H9 (cell line): ENCODE measurements around the gene TTC7B. TPM values are rescaled to one million over a fixed set of nuclear protein-coding genes. Genes with fewer than 3 reads are reported as not detected.

Experiments
- DNase-seq: peaks from one replicate; pipeline ENCODE4 v3.0.0-alpha.2; 2017
- H2AFZ ChIP-seq: one replicate; pipeline ENCODE4 v1.6.1; 2013; ENCODE audit warnings: mild to moderate bottlenecking, low read length, control low read depth, moderate library complexity
- H2AK5ac ChIP-seq: 2 replicates; pipeline ENCODE4 v1.6.1; 2013; ENCODE audit warnings: low read length, control low read depth, mixed read lengths; ENCODE audit not compliant: insufficient read length
- H2BK120ac ChIP-seq: one replicate; pipeline ENCODE4 v1.6.1; 2013; ENCODE audit warnings: low read depth, mild to moderate bottlenecking, low read length, control low read depth, inconsistent platforms; ENCODE audit not compliant: poor library complexity, severe bottlenecking
- H2BK12ac ChIP-seq: 2 replicates; pipeline ENCODE4 v1.6.1; 2013; ENCODE audit warnings: low read length, control low read depth, mixed read lengths, low read depth; ENCODE audit not compliant: insufficient read length
- H2BK15ac ChIP-seq: 2 replicates; pipeline ENCODE4 v1.6.1; 2013; ENCODE audit warnings: low read depth, low read length, control low read depth
- H2BK20ac ChIP-seq: one replicate; pipeline ENCODE4 v1.6.1; 2013; ENCODE audit warnings: low read depth, mild to moderate bottlenecking, low read length, control low read depth, inconsistent platforms; ENCODE audit not compliant: poor library complexity, severe bottlenecking
- H2BK5ac ChIP-seq: 2 replicates; pipeline ENCODE4 v1.6.1; 2013; ENCODE audit warnings: low read length, control low read depth, mixed read lengths; ENCODE audit not compliant: insufficient read length
- H3K14ac ChIP-seq: 2 replicates; pipeline ENCODE4 v1.6.1; 2013; ENCODE audit warnings: low read length, control low read depth; ENCODE audit not compliant: insufficient read depth
- H3K18ac ChIP-seq: 2 replicates; pipeline ENCODE4 v1.6.1; 2013; ENCODE audit warnings: low read depth, mild to moderate bottlenecking, mixed read lengths, low read length, control low read depth; ENCODE audit not compliant: insufficient read length
- H3K23ac ChIP-seq: 2 replicates; pipeline ENCODE4 v1.6.1; 2013; ENCODE audit warnings: low read length, control low read depth, mixed read lengths, low read depth; ENCODE audit not compliant: insufficient read length
- H3K23me2 ChIP-seq: 2 replicates; pipeline ENCODE4 v1.6.1; 2013; ENCODE audit warnings: low read depth, mild to moderate bottlenecking, mixed read lengths, low read length, control low read depth; ENCODE audit not compliant: insufficient read length, poor library complexity, severe bottlenecking
- H3K27ac ChIP-seq: 2 replicates; pipeline ENCODE4 v1.5.1; 2013; ENCODE audit warnings: low read length, control low read depth, mixed read lengths, low read depth; ENCODE audit not compliant: insufficient read length
- H3K27me3 ChIP-seq: 2 replicates; pipeline ENCODE4 v1.6.1; 2013; ENCODE audit warnings: low read length, control low read depth, inconsistent platforms; ENCODE audit not compliant: insufficient read depth
- H3K4ac ChIP-seq: 2 replicates; pipeline ENCODE4 v1.6.1; 2013; ENCODE audit warnings: low read depth, mild to moderate bottlenecking, control low read depth, inconsistent platforms, low read length, moderate library complexity
- H3K4me1 ChIP-seq: 2 replicates; pipeline ENCODE4 v1.6.1; 2013; ENCODE audit warnings: low read length, control low read depth, inconsistent platforms; ENCODE audit not compliant: insufficient read depth
- H3K4me2 ChIP-seq: 2 replicates; pipeline ENCODE4 v1.6.1; 2013; ENCODE audit warnings: low read length, control low read depth, mixed read lengths; ENCODE audit not compliant: insufficient read length, insufficient read depth
- H3K56ac ChIP-seq: 2 replicates; pipeline ENCODE4 v1.6.1; 2013; ENCODE audit warnings: low read depth, mild to moderate bottlenecking, mixed read lengths, low read length, control low read depth; ENCODE audit not compliant: insufficient read length
- H3K79me1 ChIP-seq: 2 replicates; pipeline ENCODE4 v1.6.1; 2013; ENCODE audit warnings: low read depth, mild to moderate bottlenecking, moderate library complexity, low read length, control low read depth, inconsistent platforms; ENCODE audit not compliant: insufficient read depth, poor library complexity, severe bottlenecking
- H3K79me2 ChIP-seq: 2 replicates; pipeline ENCODE4 v1.6.1; 2013; ENCODE audit warnings: low read length, control low read depth, inconsistent platforms; ENCODE audit not compliant: insufficient read depth
- H3K9ac ChIP-seq: 2 replicates; pipeline ENCODE4 v1.6.1; 2013; ENCODE audit warnings: low read length, control low read depth, mixed read lengths; ENCODE audit not compliant: insufficient read length; ENCODE audit errors: extremely low read depth
- H3K9me3 ChIP-seq: one replicate; pipeline ENCODE4 v1.6.1; 2013; ENCODE audit warnings: low read depth, low read length, inconsistent platforms; ENCODE audit not compliant: control insufficient read depth
- H3T11ph ChIP-seq: one replicate; pipeline ENCODE4 v1.6.1; 2013; ENCODE audit warnings: mild to moderate bottlenecking, low read length, control low read depth, inconsistent platforms
- H4K20me1 ChIP-seq: one replicate; pipeline ENCODE4 v1.6.1; 2013; ENCODE audit not compliant: control insufficient read depth, insufficient read length, insufficient read depth
- H4K5ac ChIP-seq: 2 replicates; pipeline ENCODE4 v1.6.1; 2013; ENCODE audit warnings: low read depth, mild to moderate bottlenecking, mixed read lengths, low read length, control low read depth; ENCODE audit not compliant: insufficient read length
- H4K8ac ChIP-seq: replicated peaks from 2 replicates; pipeline ENCODE4 v1.6.1; 2013; ENCODE audit warnings: low read length, control low read depth, mixed read lengths, low read depth; ENCODE audit not compliant: insufficient read length
- H4K91ac ChIP-seq: 2 replicates; pipeline ENCODE4 v1.6.1; 2013; ENCODE audit warnings: low read depth, mild to moderate bottlenecking, moderate library complexity, mixed read lengths, low read length, control low read depth; ENCODE audit not compliant: insufficient read length
- H3K27ac Mint-ChIP-seq, 3 experiments: 2 replicates in 2 of 3; 3 replicates in 1 of 3; pipeline ENCODE4 v1.8.0; 2020 to 2021; ENCODE audit warnings: mixed read lengths in 3 of 3, mild to moderate bottlenecking in 1 of 3, moderate library complexity in 1 of 3
- H3K27me3 Mint-ChIP-seq: 2 replicates; pipeline ENCODE4 v1.8.0; 2021; ENCODE audit warnings: low read depth, mild to moderate bottlenecking, moderate library complexity, mixed read lengths
- H3K36me3 Mint-ChIP-seq, 3 experiments: 2 replicates in 2 of 3; 3 replicates in 1 of 3; pipeline ENCODE4 v1.8.0; 2020 to 2021; ENCODE audit warnings: low read depth in 3 of 3, mixed read lengths in 3 of 3; ENCODE audit not compliant: insufficient read depth in 1 of 3
- H3K4me1 Mint-ChIP-seq, 2 experiments: 2 replicates each; pipeline ENCODE4 v1.8.0; 2020; ENCODE audit warnings: mixed read lengths in 2 of 2
- H3K4me3 Mint-ChIP-seq, 2 experiments: 2 replicates in 1 of 2; 3 replicates in 1 of 2; pipeline ENCODE4 v1.8.0; 2020 to 2021; ENCODE audit warnings: mild to moderate bottlenecking in 2 of 2, mixed read lengths in 2 of 2, moderate library complexity in 1 of 2
- H3K9me3 Mint-ChIP-seq, 2 experiments: 2 replicates in 1 of 2; 3 replicates in 1 of 2; pipeline ENCODE4 v1.8.0; 2020; ENCODE audit warnings: mild to moderate bottlenecking in 2 of 2, mixed read lengths in 2 of 2, moderate library complexity in 1 of 2
- CTCF ChIP-seq: fragments of 200-600 bp; sonication (generic); conservative IDR thresholded peaks from 3 replicates; pipeline ENCODE4 v1.8.0; 2021; ENCODE audit warnings: antibody characterized with exemption, mild to moderate bottlenecking
- WGBS: extraction: QIAGEN DNeasy Blood & Tissue Kit; methylation state at CpG from one replicate; pipeline ENCODE4 v1.1.7; 2013; ENCODE audit warnings: missing lambda C conversion rate, low lambda C conversion rate, mixed read lengths; ENCODE audit not compliant: insufficient read length; ENCODE audit errors: extremely low coverage; 5-methylcytosine and 5-hydroxymethylcytosine counted together
- total RNA-seq: library from RNA; stranded (reverse); gene quantifications from 2 replicates; pipeline ENCODE4 v1.2.1, GENCODE V29; 2021

The TTC7B gene
- total RNA-seq, 1 experiment from 2014 or later: 33.7 TPM

- Histone ChIP-seq H2AK5ac (no peak overlapping the region), H4K91ac (no peak overlapping the region), H3K9me3 (no peaks in the 10 kb centered on the region), H2BK15ac (no peak overlapping the region), H3K79me2 (no peaks in the 10 kb centered on the region), H4K5ac (no peak overlapping the region), H2AFZ (no peak overlapping the region), H3K9ac (no peak overlapping the region), H2BK12ac (no peak overlapping the region), H3K4me2 (no peak overlapping the region), H2BK120ac (no peak overlapping the region), H4K20me1 (no peaks in the 10 kb centered on the region), H3K27me3 (no peaks in the 10 kb centered on the region), H2BK20ac (no peak overlapping the region), H3K27ac (no peak overlapping the region), H3K56ac (no peak overlapping the region), H4K8ac (no peak overlapping the region), H3K79me1 (no peaks in the 10 kb centered on the region), H3K18ac (no peak overlapping the region), H2BK5ac (no peak overlapping the region), H3T11ph (no peak overlapping the region), H3K4ac (no peak overlapping the region), H3K23ac (no peak overlapping the region), H3K23me2 (no peaks in the 10 kb centered on the region), H3K4me1 (no peaks in the 10 kb centered on the region), H3K14ac (no peak overlapping the region)
- peaks cover 4 to 6% (median 5%) of the 10 kb centered on the region in 3 experiments for H3K36me3 Mint-ChIP-seq
- peaks cover 2 to 6% of the 10 kb centered on the region in 2 experiments; a peak in 3 of 4 replicates for H3K4me1 Mint-ChIP-seq
- no CpG with 5 or more reads among the region's 5 CpGs for WGBS
- peaks cover 3% of the 10 kb centered on the region in 2 experiments; a peak in 2 of 5 replicates for H3K9me3 Mint-ChIP-seq
- no peak for DNase-seq
- no peak overlapping the region for H3K4me3 Mint-ChIP-seq
- H3K27ac Mint-ChIP-seq: no peak overlapping the region; a peak in 1 of 7 replicates
- TF ChIP-seq CTCF: no peak
- H3K27me3 Mint-ChIP-seq: no peaks in the 10 kb centered on the region
These were observed 141.5 kb downstream of the TTC7B start for GRCh38 chr14:90674716-90675115.
